Measurements from ENCODE around the gene PTGER3.

- no peak for TF ChIP-seq HDGF (IDR thresholded peaks at IDR 0.05; ENCODE audit: borderline replicate concordance)
- TF ChIP-seq SP1 (IDR thresholded peaks at IDR 0.05) = no peak
- TF ChIP-seq BHLHE40 (IDR thresholded peaks at IDR 0.05; ENCODE audit: borderline replicate concordance) = no peak
- no peak for TF ChIP-seq PKNOX1 (IDR thresholded peaks at IDR 0.05)
- TF ChIP-seq FOXK2 (IDR thresholded peaks at IDR 0.05) = no peak
- no peak for TF ChIP-seq FOXA1 (IDR thresholded peaks at IDR 0.05)
- TF ChIP-seq ARNT (IDR thresholded peaks at IDR 0.05) = no peak
- no peak for TF ChIP-seq LEF1 (IDR thresholded peaks at IDR 0.05; ENCODE audit: borderline replicate concordance)
- TF ChIP-seq L3MBTL2 (conservative IDR thresholded peaks at IDR 0.05) = no peak
- TF ChIP-seq TARDBP (IDR thresholded peaks at IDR 0.05) = no peak
- no peak for TF ChIP-seq SUZ12 (IDR thresholded peaks at IDR 0.05)
These were observed 9.6 kb downstream of the PTGER3 start for GRCh38 chr1:71037829-71038620.
